Activated CD4-positive, alpha-beta T cell treated with anti-CD3 and anti-CD28 coated beads, Interleukin-2, amount 10 ng/mL, durations not matched to agents 24 days and 14 days (primary cell): ENCODE data around the gene LAMTOR4. TPM values are rescaled to one million over a fixed set of nuclear protein-coding genes. Genes with fewer than 3 reads are reported as not detected.

ENCODE experiments used
- DNase-seq: peaks from one replicate; pipeline ENCODE4 v3.0.0; 2022
- H3K27ac Mint-ChIP-seq: one replicate; pipeline ENCODE4 v1.8.0; 2022; ENCODE audit warnings: mild to moderate bottlenecking, mixed read lengths
- H3K27me3 Mint-ChIP-seq: one replicate; pipeline ENCODE4 v1.8.0; 2022; ENCODE audit warnings: mixed read lengths
- H3K36me3 Mint-ChIP-seq: one replicate; pipeline ENCODE4 v1.8.0; 2022; ENCODE audit warnings: low read depth, mild to moderate bottlenecking, mixed read lengths
- H3K4me1 Mint-ChIP-seq: one replicate; pipeline ENCODE4 v1.8.0; 2021; ENCODE audit warnings: mixed read lengths
- H3K4me3 Mint-ChIP-seq: one replicate; pipeline ENCODE4 v1.8.0; 2022; ENCODE audit warnings: mild to moderate bottlenecking, moderate library complexity, mixed read lengths
- H3K9me3 Mint-ChIP-seq: one replicate; pipeline ENCODE4 v1.8.0; 2021; ENCODE audit warnings: mixed read lengths
- intact Hi-C: fragments of 100-400 bp; cut with micrococcal nuclease; formaldehyde crosslinking; loops from one replicate; pipeline ENCODE4 v1.15.1; 2023
- total RNA-seq: library from RNA; stranded (reverse); gene quantifications from 2 replicates; pipeline ENCODE4 v1.2.3, GENCODE V29; 2022

LAMTOR4 gene
- total RNA-seq, 1 donor from 2014 or later, result 123 TPM

GRCh38 chr7:100198266-100198665 lies 49.5 kb downstream of the LAMTOR4 start:
- intact Hi-C loops, result no loop called here
- Mint-ChIP-seq H3K4me3 (no peak overlapping the region), H3K27ac (no peak overlapping the region), H3K27me3 (no peaks in the 10 kb centered on the region), H3K36me3 (no peaks in the 10 kb centered on the region), H3K4me1 (peaks cover 8% of the 10 kb centered on the region), H3K9me3 (no peaks in the 10 kb centered on the region)
- DNase-seq, result no peak

GRCh38 chr7:100200693-100201092 lies 52.0 kb downstream of the LAMTOR4 start:
- Mint-ChIP-seq H3K9me3 (no peaks in the 10 kb centered on the region), H3K4me1 (peaks cover 8% of the 10 kb centered on the region), H3K36me3 (no peaks in the 10 kb centered on the region), H3K27me3 (no peaks in the 10 kb centered on the region), H3K27ac (no peak overlapping the region), H3K4me3 (no peak overlapping the region)
- intact Hi-C loops, result no loop called here
- no peak for DNase-seq

Other genes starting within 250 kb of the LAMTOR4 start
- gene TRIM4, start 229.4 kb upstream of the LAMTOR4 start, total RNA-seq, result 22.3 and 24.0 TPM in 2 replicates
- gene GJC3, start 219.3 kb upstream of the LAMTOR4 start, total RNA-seq, result 0.36 TPM in 1 of 2 replicates, not detected in the other
- not detected in 2 replicates for gene AZGP1, start 172.9 kb upstream of the LAMTOR4 start, total RNA-seq
- 54.8 and 56.3 TPM in 2 replicates for gene ZKSCAN1, start 133.3 kb upstream of the LAMTOR4 start, total RNA-seq
- 8.0 TPM in 2 replicates for gene ZSCAN21, start 99.1 kb upstream of the LAMTOR4 start, total RNA-seq
- 21.5 and 23.3 TPM in 2 replicates for gene ZNF3, start 67.2 kb upstream of the LAMTOR4 start, total RNA-seq
- gene COPS6, start 59.9 kb upstream of the LAMTOR4 start, total RNA-seq, result 109 and 114 TPM in 2 replicates
- gene MCM7, start 47.5 kb upstream of the LAMTOR4 start, total RNA-seq, result 464 and 469 TPM in 2 replicates
- 13.5 and 16.4 TPM in 2 replicates for gene AP4M1, start 47.3 kb upstream of the LAMTOR4 start, total RNA-seq
- gene TAF6, start 29.6 kb upstream of the LAMTOR4 start, total RNA-seq, result 68.4 and 71.5 TPM in 2 replicates
- 16.2 and 17.0 TPM in 2 replicates for gene CNPY4, start 29.3 kb upstream of the LAMTOR4 start, total RNA-seq
- gene MBLAC1, start 22.0 kb upstream of the LAMTOR4 start, total RNA-seq, result 3.0 and 3.5 TPM in 2 replicates
- 31.7 and 39.2 TPM in 2 replicates for gene TRAPPC14, start 9.8 kb downstream of the LAMTOR4 start, total RNA-seq
- 2.1 TPM in 2 replicates for gene GAL3ST4, start 19.7 kb downstream of the LAMTOR4 start, total RNA-seq
- 6.3 and 7.9 TPM in 2 replicates for gene GPC2, start 28.5 kb downstream of the LAMTOR4 start, total RNA-seq
- 23.7 TPM in 2 replicates for gene STAG3, start 29.0 kb downstream of the LAMTOR4 start, total RNA-seq
- 20.9 and 21.6 TPM in 2 replicates for gene PVRIG, start 71.0 kb downstream of the LAMTOR4 start, total RNA-seq
- not detected in 2 replicates for gene SPDYE3, start 158.8 kb downstream of the LAMTOR4 start, total RNA-seq
- 74.6 and 78.3 TPM in 2 replicates for gene PILRB, start 209.2 kb downstream of the LAMTOR4 start, total RNA-seq
- gene PILRA, start 224.6 kb downstream of the LAMTOR4 start, total RNA-seq, result 9.8 and 11.6 TPM in 2 replicates